ENCODE measurements around the gene TMCC1.

DNA sequence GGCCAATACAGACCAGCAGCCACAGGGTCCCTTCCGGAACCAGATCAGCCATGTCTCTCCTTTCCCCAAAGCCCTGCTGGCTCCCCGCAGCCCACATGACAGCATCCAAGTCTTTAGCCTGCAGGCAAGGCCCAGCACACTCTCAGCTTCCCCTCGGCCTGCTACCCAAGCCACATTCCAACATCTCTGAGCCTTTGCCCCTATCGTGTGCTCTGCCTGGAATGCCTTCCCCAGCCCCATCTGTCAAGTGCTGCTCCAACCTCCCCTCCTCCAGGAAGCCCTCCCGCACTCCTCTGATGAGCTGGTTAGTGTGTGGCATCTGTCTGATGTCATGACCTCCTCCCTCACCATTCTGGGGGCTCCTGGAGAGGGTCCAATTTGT is 295.5 kb downstream of the TMCC1 start:
- TF ChIP-seq, protein P1, sequence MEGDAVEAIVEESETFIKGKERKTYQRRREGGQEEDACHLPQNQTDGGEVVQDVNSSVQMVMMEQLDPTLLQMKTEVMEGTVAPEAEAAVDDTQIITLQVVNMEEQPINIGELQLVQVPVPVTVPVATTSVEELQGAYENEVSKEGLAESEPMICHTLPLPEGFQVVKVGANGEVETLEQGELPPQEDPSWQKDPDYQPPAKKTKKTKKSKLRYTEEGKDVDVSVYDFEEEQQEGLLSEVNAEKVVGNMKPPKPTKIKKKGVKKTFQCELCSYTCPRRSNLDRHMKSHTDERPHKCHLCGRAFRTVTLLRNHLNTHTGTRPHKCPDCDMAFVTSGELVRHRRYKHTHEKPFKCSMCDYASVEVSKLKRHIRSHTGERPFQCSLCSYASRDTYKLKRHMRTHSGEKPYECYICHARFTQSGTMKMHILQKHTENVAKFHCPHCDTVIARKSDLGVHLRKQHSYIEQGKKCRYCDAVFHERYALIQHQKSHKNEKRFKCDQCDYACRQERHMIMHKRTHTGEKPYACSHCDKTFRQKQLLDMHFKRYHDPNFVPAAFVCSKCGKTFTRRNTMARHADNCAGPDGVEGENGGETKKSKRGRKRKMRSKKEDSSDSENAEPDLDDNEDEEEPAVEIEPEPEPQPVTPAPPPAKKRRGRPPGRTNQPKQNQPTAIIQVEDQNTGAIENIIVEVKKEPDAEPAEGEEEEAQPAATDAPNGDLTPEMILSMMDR (IDR thresholded peaks at IDR 0.05) = no peak
- no peak for TF ChIP-seq EP300 (IDR thresholded peaks at IDR 0.05; ENCODE audit: low read depth)
- no peak for TF ChIP-seq POLR2AphosphoS5 (IDR thresholded peaks at IDR 0.05)

All from transverse colon (tissue), 4 donors.